GM19240 (cell line): ENCODE data around the gene SCUBE1.
A peak's percentile ranks its signal among the peaks of the same experiment; 100 is the strongest.

Experiments
- DNase-seq: peaks from one replicate; pipeline ENCODE4 v3.0.0; 2011; ENCODE audit warnings: low spot score; ENCODE audit not compliant: insufficient read length

The SCUBE1 gene

GRCh38 chr22:43202756-43203410, 140.3 kb downstream of the SCUBE1 start:
- no peak for DNase-seq

GRCh38 chr22:43202326-43202725, 140.8 kb downstream of the SCUBE1 start:
- no peak for DNase-seq

GRCh38 chr22:43201486-43202219, 141.5 kb downstream of the SCUBE1 start:
- no peak for DNase-seq

GRCh38 chr22:43200555-43200954, 142.6 kb downstream of the SCUBE1 start:
- DNase-seq = no peak

DNA sequence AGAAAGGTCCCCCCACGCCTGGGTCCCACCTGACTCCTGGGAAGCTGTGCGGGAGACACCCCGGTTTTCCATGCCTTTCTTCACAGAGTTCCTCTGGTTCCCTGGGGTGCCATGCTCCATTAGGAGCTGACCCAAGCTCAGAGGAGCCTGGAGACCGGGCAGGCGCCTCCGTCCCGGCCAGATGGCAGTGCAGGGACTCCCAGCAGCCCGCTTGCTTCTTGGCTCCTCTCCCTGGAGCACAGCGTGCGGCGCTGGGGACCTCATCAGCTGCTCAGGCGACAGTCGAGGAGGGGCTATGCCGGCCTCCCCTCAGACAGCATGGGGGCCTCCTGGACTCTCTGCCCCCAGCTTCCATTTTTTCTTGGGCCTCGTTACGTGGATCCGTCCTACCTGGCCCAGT, 143.1 kb downstream of the SCUBE1 start:
- DNase-seq = no peak

DNA sequence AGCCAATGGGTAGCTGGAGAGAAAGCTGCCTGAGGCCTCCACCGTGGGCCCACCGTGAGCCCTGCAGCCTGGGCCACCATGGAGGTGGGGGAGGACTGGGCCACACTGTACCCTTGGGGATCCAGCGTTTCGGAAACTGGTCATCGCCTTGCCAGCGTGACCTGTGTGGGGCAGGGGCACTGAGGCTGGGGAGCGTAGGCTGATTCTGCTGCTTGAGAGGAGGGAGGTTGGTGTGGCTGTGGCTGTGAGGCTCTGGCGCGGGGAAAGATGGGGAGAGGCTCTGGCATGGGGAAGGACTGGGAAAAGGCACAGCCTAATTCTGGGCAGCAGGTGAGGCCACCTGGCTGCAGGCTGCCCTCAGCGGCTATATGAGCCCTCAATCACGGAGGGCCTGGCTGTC, 143.6 kb downstream of the SCUBE1 start:
- DNase-seq = no peak

DNA sequence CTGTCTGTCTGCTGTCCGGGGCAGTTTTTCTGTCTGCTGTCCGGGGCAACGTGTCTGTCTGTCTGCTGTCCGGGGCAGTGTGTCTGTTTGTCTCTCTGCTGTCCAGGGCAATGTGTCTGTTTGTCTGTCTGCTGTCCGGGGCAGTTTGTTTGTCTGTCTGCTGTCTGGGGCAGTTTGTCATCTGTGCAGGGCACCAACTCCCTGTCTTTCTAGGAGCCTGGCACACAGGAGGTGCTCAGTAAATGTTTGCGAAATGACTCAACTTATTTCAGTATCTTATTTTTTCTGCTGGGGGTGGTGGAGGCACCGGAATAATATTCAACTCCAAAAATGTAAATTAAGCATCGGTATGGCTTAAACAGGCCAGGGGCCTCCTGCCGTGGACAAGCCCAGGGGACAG, 144.2 kb downstream of the SCUBE1 start:
- DNase-seq = no peak

DNA sequence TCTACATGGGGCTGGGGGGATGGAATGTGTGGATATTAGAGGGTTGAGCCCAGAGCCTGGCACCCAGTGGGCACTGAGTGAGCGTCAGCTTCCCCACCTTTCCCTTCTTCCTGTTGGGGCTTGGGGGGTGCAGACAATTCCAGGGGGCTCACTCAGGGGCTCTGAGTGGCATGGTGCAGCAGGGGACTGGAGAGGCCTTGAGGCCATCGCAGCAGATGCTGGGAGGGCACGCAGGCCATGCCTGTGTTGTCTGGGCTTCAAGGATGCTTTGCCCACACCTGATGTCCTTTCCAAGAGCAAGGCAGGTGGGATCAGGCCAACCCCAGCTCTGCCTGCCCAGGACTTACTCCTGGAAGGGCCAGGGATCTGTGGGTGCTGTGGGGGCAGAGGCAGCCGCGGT, 145.0 kb downstream of the SCUBE1 start:
- no peak for DNase-seq

DNA sequence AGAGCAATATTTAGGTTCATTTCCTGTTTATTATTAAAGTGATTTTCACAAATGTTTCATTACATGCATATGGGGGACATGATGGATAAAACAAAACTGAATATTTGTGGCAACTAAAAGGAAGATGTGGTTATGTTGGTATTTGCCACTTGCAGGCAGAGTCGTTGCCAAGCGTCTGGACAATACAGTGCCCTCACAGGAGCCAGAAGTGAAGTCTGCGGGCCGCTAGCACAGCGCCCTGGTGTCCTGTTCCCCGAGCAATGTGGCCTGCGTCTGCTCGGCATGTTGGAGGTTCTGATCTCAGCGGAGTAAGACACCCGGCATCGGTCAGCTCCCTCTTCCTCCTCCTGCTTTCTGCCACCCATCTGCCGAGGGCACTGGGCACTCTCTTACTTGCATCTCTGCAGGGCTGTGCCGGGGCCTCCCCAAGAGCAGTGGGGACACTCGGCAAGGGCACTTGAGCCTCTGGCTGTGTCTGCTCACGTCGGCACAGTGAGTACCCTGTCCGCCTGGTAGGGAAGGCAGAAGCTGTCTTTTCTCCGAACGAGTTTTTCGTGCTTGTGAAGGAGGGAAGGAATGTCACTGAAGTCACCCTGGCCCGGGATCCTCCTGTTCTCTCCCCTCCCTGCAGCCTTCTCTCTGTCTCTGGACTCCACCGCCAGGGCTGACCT, 145.8 kb downstream of the SCUBE1 start:
- no peak for DNase-seq

GRCh38 chr22:43191831-43192230, 151.3 kb downstream of the SCUBE1 start:
- DNase-seq = no peak

GRCh38 chr22:43188829-43189545, 154.2 kb downstream of the SCUBE1 start:
- DNase-seq = no peak

DNA sequence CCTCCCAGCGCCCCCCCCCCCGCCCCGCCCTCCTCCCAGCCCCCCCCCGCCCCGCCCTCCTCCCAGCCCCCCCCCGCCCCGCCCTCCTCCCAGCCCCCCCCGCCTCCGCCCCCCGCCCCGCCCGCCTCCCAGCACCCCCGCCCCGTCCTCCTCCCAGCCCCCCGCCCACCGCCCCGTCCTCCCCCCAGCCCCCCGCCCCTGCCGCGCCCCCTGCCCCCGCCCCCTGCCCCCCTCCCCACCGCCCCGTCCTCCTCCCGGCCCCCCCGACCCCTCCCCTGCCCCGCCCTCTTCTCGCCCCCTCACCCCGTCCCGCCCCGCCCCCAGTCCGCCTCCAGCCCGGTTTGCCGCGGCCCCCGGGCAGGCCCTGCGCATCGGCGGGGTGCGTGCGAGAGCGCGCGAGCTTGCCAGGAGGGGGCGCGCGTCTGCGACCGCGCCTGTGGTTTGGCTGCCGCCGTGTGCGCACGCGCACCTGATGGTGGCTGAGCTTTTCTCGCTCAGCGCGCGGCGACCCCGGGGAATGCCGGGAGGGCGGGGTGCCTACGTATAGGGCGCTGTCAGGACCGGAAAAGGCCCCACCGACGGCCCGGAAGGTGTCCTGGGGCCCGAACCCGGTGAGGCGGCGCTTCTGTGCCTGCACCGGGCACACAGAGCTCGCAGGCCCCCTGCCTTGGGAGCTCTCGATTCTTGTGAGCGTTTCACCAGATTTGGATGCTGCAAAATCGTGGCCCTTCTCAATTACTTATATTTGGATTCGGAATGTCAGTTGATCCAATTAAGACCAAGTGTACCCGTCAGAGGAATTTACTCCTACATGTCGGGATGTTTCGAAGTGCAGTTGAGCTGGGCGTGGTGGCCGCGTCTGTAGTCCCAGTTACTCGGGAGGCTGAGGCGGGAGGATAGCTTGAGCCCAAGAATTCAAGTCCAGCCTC, 155.7 kb downstream of the SCUBE1 start:
- peak; percentile 96 for DNase-seq

DNA sequence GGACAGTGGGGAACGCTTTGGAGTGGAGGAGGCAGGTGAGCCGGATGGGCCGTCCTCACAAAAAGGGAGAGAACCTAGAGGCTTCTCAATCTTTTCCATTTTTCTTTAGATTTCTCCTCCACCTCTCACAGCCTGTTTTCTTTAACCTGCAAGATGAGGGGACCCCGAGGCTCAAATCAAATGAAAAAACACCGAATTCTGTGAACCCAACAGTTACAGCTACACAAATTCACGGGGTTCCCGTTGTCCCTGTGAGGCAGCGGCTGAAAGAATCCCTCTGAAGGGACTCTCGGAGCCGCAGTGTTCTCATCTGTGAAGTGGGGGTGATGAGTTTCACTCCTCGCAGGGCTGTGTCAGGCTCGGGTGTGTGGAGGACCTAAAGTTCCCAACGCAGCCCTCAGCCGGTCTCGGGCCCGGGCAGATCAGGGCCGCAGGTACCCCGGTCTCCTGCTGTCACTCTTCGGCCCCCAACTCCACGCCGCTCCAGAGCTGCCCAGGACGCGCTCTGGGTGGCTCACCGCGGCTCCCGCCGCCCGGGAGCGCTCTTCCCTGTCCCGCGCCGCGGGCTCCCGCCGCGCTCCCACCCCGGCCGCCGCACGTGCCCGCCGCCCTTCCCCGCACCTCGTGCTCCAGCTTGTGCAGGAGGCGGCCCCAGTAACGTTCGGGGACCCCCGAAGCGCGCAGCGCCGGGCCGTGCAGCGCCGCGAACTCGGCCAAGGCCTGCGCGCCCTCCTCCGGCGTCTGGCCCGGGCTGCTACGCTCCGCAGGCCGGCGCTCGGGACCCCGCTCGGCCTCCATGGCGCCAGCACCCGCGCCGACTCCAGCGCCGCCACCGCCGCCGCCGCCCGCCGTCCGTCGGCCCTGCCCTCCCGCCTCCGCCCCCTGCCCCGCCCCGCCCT, 156.7 kb downstream of the SCUBE1 start, which contains the start of gene TTLL12:
Gene TTLL12 (minus strand): TSS at position 863 of the 899 bp plus-strand sequence. CDS start 65 bp downstream, at position 798.
- DNase-seq = peak; percentile 68

GRCh38 chr22:43185860-43186261, 157.3 kb downstream of the SCUBE1 start:
- no peak for DNase-seq

DNA sequence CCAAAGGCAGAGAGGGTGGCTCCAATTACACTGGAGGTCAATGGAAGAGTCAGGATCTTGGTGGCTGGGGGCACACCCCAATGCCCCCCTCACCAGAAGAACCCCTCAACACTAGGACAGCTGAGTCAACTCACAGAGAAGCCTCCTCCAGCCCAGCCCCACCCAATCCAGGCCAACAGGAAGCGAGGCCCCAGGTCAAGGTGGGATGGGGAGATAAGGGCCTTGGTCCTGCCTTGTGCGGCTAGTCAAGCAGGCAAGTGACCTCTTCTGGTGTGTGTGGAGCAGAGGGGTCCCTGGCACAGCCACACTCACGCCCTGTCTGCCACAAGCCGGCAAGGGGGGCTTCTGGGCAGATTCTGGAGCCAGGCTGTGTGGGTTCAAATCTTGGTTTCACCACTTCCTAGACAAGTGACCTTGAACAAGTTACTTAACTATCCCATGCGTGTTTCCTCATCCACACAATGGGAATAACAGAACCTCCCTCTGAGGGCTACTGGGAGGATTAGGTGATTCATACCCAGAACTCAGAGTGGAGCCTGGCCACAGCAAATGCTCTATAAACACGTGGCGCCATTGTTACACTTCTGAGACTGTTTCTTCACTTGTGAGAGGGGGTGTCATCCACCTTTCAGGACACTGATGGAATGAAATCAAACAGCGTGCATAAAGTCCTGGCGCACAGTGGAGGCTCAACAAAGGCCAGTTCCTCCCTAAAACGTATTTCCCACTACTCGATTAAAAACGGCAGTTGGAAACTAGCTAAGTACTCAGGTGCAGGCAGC, 159.5 kb downstream of the SCUBE1 start:
- DNase-seq = no peak

DNA sequence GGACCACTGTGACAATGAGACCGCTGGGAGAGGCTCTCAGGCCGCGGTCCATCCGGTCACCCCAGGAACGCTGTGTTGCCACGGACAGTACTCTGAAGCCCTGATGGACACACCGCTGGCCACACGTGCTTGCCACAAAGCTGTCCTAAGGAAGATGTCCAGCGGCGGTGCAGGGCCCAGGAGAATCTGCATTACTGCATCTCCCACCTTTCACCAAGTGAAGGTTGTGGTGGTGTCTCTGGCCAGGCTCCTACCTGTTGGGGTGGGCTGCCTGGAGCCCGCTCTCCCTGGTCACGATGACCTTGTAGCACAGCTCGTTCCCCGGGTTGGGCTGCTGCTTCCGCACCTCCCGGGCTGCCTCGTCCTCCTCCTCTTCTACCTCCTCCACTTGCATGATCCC, 160.4 kb downstream of the SCUBE1 start:
- DNase-seq = no peak

DNA sequence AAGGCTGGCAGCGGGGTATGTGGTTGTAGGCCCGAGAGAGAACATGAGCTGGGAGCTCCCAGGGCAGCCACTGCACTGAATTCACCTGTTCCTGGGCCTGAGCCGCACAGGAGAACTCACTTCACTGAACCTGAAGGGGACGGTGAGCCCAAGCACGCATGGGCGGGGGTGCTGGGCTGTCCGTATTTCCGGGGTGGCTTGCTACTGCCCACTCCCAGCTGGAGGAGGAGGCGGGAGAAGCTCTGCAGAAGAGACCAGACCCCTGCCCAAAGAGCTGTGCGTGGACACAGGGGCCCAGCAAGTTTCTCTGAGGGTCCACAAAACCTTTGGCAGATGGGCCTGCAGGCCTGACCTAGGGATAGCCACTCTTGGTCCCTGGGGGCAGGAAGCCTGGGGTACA, 161.1 kb downstream of the SCUBE1 start:
- no peak for DNase-seq

DNA sequence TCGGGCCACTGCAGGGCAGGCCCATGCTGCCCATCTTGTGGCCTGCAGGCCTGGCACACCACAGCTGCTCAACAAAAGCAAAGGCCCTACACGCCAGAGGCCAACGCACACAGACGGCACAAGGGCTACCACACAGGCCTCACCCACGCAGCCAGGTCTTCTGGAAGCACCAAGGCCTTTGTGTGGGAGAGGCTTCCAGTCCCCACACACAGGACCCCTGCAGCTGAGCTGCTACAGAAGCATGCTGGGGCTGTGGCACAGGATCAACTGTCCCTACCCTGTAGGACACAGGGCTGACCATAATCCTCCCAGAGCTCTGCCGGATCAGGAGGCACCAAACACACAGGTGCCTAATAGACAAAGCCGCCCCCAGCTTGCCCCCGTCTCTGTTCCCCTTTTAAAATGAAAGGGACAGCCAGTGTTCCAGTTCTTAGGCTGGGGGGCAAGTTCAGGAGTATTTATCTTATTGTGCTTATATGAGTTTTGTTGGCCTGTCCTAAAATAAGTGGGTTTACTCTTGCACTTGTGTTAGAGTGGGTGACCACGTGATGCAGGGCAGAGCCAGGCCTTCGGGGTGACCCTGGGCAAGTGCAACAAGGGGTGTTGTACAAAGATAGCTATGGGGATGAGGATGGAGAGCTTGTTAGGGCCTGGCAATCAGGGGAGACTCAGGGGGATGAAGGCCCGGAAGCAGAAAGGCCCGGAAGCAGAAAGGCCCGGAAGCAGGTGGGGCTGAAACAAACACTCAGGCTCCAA, 161.7 kb downstream of the SCUBE1 start:
- no peak for DNase-seq
